T-helper 1 cell treated with Interleukin-12 subunit alpha and Interleukin-12 subunit beta and Interleukin-4 antibody, amounts not matched to agents 30 ng/mL and 1 ng/mL, for 36 hours (primary cell): ENCODE measurements around the gene FMR1NB. TPM values are rescaled to one million over a fixed set of nuclear protein-coding genes. Genes with fewer than 3 reads are reported as not detected.

Source experiments
- intact Hi-C: fragments of 100-400 bp; cut with micrococcal nuclease; formaldehyde crosslinking; loops from one replicate; pipeline ENCODE4 v1.15.1; 2024
- total RNA-seq: library from RNA; stranded (reverse); gene quantifications from 2 replicates; pipeline ENCODE4 v1.2.3, GENCODE V29; 2022

Gene FMR1NB, protein sequence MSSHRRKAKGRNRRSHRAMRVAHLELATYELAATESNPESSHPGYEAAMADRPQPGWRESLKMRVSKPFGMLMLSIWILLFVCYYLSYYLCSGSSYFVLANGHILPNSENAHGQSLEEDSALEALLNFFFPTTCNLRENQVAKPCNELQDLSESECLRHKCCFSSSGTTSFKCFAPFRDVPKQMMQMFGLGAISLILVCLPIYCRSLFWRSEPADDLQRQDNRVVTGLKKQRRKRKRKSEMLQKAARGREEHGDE
- total RNA-seq = not detected in 2 replicates

DNA sequence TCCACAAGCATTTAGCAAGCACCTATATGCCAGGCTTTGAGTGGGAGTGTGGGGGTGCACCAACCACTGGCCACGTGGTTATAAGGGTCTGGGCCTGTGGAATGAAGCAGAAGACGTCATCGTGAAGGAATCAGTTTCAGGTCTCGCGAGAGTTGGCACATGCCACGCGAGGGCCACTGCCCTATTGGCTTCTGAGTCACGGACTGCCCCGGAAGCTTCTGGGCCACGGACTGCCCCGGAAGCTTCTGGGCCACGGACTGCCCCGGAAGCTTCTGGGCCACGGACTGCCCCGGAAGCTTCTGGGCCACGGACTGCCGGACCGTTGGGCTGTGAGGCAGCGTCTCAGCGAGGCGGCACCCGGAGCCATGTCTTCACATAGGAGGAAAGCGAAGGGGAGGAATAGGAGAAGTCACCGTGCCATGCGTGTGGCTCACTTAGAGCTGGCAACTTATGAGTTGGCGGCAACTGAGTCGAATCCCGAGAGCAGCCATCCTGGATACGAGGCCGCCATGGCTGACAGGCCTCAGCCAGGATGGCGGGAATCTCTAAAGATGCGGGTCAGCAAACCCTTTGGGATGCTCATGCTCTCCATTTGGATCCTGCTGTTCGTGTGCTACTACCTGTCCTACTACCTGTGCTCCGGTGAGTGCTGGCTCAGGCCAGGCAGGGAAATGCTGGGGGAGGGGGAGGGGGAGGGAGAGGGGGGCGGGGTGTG, at the start of gene FMR1NB:
Gene FMR1NB, plus strand, starts transcription at position 300 of the 715 bp plus-strand sequence. Its CDS starts 66 bp downstream, at position 366.
- intact Hi-C loops = no loop called here

DNA sequence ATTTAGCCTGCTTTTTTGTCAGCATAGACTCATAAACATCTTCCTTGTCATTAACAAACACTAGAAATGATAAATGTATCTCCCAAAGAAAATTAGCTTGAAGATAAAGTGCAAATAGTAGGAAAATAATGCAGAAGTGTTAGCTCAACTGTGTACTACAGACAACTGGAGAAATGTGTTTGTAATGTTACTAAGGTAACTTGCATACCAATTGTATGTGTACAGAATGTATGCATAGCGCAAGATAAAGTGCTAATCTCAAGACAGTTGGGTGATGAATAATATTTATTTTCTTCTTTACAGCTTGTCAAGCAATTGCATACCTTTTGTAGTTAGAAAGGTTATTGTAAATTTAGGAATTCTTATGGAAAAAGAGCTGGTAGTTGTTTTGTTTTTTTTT, 47.3 kb upstream of the FMR1NB start:
- intact Hi-C loops = no loop called here

DNA sequence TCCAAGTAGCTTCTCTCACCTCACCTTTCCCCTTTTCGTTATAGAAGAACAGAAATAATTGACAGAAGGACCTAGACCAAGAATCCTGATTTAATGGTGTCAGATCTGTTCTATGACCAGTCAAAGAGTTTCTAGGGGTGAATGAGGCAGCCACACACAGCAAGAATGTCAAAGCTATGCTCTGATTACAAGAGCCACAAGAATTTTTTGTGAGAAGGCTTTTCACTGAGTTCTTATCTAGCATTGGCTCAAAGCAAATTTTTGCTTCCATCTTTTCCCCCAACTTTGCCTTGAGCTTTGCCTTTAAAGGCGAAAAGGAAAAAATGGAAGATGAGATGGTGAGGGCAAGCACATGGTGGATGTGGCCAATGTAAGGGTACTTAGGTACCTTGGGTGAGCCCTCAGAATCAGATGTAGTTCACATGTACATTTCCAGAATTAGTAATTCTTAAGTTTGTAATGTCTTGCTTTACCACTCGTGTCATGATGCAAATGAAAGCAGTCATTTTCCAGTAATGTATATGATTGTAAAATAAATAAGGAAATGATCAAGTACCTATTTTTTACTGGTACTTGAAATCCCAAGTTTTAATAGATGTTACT, 45.9 kb upstream of the FMR1NB start:
- intact Hi-C loops = no loop called here

DNA sequence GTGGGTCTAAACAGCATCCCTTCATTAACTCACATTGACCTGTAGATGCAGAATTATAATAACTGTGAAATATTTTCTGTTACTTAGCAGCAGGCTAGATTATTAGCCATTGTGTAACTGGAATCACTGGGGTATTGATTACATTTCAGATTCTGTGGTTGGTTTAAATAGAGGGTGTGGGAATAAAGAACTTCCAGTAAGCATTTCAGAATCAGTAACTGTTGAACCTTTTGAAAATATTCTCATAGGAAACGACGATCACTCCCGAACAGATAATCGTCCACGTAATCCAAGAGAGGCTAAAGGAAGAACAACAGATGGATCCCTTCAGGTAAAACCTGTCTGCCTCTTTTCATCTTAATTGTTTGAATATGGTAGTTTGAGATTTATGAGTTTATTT, 35.9 kb upstream of the FMR1NB start:
- intact Hi-C loops = no loop called here

DNA sequence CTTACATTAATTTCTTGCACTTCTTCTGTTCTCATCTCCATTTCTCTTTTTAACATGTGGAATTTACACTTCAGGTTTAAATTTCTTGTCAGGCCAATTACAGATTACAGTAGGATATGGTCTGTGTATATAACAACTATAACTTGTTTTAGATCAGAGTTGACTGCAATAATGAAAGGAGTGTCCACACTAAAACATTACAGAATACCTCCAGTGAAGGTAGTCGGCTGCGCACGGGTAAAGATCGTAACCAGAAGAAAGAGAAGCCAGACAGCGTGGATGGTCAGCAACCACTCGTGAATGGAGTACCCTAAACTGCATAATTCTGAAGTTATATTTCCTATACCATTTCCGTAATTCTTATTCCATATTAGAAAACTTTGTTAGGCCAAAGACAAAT, 32.6 kb upstream of the FMR1NB start:
- intact Hi-C loops = no loop called here

DNA sequence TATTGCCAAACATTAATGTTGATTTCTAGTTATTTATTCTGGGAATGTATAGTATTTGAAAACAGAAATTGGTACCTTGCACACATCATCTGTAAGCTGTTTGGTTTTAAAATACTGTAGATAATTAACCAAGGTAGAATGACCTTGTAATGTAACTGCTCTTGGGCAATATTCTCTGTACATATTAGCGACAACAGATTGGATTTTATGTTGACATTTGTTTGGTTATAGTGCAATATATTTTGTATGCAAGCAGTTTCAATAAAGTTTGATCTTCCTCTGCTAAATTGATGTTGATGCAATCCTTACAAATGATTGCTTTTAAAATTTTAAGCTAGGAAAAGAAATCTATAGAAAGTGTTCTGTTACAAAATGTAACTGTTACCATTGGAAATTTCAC, 30.8 kb upstream of the FMR1NB start:
- intact Hi-C loops = no loop called here

DNA sequence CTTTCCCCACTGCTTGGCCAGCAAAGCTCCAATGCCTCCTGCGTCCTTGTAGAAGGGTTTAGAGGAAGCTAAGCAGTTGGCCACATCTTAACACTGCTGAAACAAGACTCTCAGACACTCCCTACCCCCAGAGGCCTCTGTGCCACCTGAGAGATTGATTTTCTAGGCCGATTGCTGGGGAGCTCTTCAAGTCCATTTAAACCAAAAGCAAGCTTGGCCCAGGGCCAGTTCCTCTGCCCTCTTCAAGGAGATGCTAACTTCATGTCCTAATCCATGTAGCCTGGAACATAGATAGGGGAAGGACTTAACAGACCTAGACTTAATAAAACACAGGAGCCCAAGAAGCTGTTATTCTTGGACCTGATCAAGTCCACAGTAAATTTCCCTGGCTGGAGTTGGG, 27.2 kb upstream of the FMR1NB start:
- intact Hi-C loops = no loop called here

DNA sequence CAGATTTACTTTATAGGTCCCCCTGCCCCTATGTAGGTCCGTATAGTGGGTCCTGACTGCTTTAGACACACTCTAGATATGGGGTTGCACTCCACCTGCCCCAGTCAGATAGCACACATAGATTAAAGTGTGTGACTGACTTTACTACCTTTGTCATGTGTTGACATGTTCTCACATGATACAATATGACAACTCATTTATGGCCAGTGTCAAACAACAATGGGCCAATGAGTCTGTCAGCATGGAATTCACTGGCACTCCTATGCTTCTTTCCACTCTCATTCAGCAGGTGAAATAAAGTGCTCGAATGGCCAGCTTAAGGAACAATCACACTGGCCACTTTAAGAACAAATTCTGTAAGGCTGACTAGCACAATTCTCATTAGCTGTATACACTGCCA, 23.8 kb upstream of the FMR1NB start:
- intact Hi-C loops = no loop called here

DNA sequence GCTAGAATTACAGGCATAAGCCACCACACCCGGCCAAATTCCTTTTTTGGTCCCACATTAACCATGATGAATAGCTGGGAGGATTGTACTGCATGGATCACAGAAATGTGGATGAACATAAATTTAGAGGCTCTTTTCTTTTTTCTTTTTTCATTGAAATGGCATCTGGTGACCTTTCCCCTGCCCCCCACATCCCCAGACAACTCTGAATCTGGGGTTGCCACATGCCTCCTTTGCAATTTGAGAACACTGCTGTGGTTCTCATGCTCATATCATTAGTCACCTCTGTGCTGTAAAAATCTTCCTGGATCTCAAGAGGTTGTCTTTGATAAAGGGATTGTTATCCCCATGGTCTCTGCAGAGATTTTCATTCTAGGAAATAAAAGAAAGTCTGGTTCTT, 22.8 kb upstream of the FMR1NB start:
- intact Hi-C loops = no loop called here

DNA sequence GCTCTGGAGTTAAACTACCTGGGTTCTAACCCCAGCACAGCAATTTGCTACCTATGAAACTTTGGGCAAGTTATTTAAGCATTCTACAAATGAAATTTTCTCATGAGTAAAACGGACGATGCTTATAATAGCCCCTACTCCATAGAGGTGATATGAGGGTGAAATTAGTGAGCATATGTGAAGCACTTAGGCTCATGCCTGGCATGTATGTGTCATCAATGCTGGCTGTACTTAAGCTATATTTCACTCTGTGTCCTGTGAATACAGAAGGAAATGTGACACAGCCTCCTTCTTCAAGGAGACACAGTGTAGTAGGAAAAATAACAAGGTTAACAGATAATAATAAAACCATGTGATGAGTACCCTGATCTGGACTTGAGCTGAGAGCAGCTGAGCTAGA, 20.4 kb upstream of the FMR1NB start:
- intact Hi-C loops = no loop called here

DNA sequence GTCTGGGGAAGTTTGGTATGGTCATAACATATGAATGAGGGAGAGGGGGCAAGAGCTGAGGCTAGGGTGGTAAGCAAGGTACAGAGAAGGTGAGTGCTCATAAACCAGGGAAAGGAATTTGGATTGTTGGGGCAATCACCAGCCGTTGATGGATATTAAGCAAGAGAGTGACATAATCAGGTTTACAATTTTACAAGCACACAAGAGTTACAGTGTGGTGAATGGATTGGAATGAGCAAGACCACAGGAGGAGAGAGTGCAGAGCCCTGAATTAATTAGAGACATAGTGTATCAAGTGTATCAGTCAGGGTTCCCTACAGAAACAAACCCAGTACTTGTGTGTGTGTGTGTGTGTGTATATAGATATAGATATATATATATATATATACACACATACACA, 18.7 kb upstream of the FMR1NB start:
- intact Hi-C loops = no loop called here

DNA sequence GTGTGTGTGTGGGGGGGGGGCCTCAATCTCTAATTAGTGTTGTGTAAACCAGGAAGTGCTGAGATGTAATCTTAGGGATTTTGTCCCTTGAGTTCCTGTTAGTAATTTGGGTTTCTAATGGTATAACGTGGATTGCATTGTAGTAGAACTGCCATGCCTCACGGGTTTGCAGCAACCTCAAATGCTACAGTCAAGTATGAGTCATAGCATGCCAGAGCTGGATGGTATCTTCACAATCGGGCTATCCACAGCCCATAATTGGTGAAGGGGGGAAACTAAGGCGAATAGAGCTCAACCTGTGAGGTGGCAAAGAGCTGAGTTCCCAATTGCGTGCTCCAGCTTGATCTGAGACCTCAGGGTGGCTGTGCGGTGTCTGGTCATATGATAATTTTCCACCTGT, 2.2 kb upstream of the FMR1NB start:
- intact Hi-C loops = no loop called here

DNA sequence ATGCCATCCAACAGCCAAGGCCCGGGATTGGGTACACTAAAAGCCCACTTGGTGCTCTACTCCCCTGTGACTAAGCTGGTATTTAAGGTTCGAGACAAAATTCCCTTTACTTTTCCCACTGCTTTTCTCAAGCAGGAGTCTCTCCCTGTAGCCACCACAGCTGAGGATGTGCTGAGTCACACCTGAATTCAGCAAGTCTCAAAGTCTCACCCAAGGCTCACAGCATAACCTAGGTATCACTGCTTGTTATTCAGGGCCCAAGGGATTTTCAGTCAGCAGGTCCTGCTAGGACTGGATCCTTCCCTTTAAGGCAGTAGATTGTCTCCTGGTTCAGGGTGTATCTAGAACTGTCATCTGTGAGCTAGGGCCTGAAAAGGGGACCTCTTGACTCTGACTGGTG, 39.2 kb downstream of the FMR1NB start:
- intact Hi-C loops = no loop called here

DNA sequence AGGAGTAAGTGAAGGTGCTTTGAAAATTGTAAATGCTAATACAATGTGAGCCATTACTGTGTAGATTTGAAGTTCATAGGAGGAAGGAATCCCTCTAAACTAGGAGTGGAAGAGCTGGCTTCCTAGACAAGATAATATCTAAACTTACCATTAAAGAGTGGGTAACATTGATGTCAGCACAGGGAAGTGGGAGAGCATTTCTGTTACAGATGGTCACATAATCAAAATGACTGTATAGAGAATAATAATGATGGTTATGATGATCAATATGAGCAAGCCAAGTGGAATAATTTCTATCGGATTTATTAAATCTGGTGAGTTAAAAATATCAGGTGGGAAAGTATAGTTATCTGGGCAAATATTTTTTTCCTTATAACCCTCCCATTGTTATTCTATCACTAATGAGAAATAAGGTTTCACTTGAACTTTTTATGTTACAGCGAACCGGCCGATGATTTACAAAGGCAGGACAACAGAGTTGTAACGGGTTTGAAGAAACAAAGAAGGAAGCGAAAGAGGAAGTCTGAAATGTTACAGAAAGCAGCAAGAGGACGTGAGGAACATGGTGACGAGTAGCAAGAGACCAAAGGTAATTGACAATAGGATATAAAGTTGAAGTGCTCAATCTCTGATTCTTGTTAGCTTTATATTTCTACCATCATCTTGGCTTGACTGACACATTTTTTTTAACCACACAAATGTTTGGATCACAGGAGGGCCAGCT, 43.5 kb downstream of the FMR1NB start:
- intact Hi-C loops = no loop called here

DNA sequence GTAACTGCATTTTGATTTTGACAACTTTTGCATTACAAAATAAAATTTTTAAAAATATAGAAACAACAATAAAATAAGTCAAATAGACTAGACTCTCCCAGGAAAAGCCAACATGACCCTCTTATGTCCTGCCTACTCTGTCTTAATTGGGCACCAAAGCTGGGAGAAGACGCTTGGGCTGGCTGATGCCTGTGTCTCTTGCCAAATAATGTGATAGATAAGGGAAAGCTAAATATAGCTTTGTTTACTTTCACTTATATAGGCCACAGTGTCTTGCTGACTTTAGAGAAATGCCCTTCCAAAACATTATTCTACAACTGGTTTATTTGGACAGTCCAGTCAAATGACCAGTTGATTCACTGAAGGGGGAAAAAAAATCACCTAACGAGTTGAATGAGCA, 54.2 kb downstream of the FMR1NB start:
- intact Hi-C loops = no loop called here

DNA sequence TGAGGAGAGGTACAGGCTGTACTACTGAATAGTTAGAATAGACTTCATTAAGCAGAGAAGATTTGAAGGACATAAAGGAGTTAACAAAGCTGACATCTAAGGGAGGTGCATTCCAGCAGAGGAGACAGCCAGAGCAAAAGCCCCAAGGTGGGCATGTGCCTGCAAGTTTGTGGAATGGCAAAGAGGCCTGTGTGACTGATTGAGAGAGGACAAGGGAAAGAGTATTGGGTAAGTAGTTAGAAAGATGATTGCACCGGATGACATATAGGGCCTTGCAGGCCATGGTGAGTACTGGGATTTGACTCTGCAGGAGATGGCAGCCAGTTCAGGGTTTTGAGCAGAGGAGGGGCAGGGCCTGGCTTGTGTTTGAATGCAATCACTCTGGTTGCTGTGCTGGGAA, 55.9 kb downstream of the FMR1NB start:
- intact Hi-C loops = no loop called here

DNA sequence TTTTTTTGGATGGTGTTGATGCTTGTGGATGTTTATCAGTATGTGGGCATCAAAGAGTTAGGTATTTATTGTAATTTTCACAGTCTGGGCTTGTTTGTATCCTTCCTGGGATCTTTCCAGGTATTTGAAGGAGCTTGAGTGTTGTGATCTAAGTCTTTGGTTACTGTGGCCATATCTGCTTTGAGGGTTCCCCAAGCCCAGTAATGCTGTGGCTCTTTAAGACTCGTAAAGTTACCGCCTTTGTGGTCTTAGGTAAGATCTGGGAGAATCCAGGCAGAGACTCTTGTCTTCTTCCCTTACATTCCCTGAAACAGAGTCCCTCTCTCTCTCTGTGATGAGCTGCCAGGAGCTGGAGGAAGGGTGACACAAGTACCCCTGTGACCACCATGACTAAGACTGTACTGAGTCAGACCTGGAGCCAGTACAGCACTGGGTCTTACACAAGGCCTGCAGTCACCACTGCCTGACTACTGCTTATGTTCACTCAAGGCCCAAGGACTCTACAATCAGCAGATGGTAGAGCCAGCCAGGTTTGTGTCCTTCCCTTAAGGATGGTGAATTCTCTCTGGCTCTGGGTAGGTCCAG, 62.2 kb downstream of the FMR1NB start:
- intact Hi-C loops = loop anchor here (5.0 kb wide), 1 partner anchor 879 kb away; no protein-coding TSS in a partner anchor

DNA sequence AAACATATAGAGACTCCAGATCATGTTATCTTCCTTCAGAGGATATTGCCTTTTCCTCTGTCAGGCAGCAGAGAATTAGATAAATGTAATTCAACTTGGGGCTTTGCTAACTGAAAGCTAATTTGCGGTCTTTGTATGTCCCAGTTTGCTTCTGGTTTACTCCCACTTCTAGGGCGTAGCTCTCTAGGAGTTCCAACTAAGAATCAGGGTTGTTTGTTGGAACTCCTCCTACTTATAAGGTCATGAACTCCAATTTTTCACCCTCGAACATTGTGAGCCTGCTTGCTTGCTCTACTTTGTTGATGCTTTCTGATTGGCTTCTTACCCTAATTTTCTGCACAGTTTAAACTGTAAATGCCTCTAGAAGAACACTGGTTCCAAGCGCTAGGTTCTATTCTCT, 66.1 kb downstream of the FMR1NB start:
- intact Hi-C loops = no loop called here

DNA sequence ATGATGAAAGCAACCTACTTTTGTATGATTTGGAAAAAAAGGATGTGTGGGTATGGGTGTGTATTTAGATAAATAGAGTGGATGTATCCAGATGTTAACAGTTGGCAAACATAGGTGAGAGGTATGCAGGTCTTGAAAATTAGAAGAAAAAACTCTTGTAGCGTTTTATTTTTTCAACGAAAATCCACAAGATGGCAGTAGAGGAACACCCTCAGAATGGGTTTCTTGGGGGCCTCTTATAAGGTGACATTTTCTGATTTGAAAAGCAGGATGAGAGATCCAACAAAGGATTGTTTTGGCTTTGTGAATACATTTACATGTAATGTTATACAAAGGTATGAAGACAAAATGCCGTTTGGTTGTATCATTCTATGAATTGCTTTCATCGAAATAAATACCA, 68.3 kb downstream of the FMR1NB start:
- intact Hi-C loops = loop anchor here (1.0 kb wide), 2 partner anchors 1238 to 1422 kb away; no protein-coding TSS in a partner anchor

DNA sequence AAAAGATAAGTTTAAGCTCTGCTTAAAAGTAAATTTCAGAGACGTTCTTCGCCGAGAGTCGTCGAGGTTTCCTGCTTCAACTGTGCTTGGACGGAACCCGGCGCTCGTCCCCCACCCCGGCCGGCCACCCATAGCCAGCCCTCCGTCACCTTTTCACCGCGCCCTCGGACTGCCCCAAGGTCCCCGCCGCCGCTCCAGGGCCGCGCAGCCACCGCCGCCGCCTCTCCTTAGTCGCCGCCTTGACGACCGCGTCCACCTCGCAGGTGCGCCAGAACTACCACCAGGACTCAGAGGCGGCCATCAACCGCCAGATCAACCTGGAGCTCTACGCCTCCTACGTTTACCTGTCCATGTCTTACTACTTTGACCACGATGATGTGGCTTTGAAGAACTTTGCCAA, 70.8 kb downstream of the FMR1NB start:
- intact Hi-C loops = no loop called here

DNA sequence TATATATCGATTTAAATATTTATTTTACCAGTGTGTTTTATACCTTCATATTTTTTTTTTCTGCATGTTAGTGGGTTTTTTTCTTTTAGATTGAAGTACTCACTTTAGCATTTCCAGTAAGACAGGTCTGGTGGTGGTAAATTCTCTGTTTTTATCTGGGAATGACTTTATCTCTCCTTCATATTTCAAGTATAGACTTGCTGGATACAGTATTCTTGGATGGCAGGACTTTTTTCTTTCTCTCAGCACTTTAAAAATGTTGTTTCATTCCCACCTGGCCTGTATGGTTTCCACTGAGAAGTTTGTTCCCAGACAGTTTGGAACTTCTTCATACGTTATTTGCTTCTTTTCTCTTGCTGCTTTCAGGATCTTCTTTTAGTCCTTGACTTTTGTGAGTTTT, 86.1 kb downstream of the FMR1NB start:
- intact Hi-C loops = no loop called here
